HCT116 (cell line): ENCODE measurements around the gene GPR62. TPM values are rescaled to one million over a fixed set of nuclear protein-coding genes. Genes with fewer than 3 reads are reported as not detected.

Experiments
- ATAC-seq: fragments of 200-7000 bp; cut with Tn5 transposase; 2 replicates; pipeline ENCODE4 v1.9.1; 2020; ENCODE audit warnings: mild to moderate bottlenecking, moderate library complexity
- BruUV-seq: library from RNA; stranded (reverse); fragments of 400-500 nt; replicated peaks from 2 replicates; lab custom pipeline; 2021; lab: Mats Ljungman, UMichigan
- CTCF ChIA-PET: fragments of 300-600 bp; sonication (Branson Sonifier 250); formaldehyde crosslinking; loops from one replicate; lab custom pipeline; 2021; ENCODE audit warnings: antibody characterized with exemption; lab: Charles Lee
- POLR2A ChIA-PET: fragments of 300-600, 350-600 bp; sonication (Branson Sonifier 250); formaldehyde crosslinking; loops from one replicate; lab custom pipeline; 2021; ENCODE audit warnings: antibody characterized with exemption; lab: Charles Lee
- RAD21 ChIA-PET, 2 experiments: fragments of 300-600 bp; sonication (Branson Sonifier 250); formaldehyde crosslinking; loops; one replicate each; lab custom pipeline; 2023; ENCODE audit warnings: low total read pairs in 2 of 2; ENCODE audit not compliant: uncharacterized antibody in 2 of 2, unreplicated experiment in 2 of 2, low non-redundant PET in 1 of 2; lab: Charles Lee
- DNase-seq: peaks from one replicate; pipeline ENCODE4 v3.0.0-alpha.2; 2010; ENCODE audit warnings: low read depth, low spot score
- H2AFZ ChIP-seq: fragments of 200-600 bp; shearing (Covaris generic), sonication (generic); 2 replicates; pipeline ENCODE4 v1.6.1; 2017; ENCODE audit warnings: low read depth, mixed run types, mixed read lengths, antibody characterized with exemption, low read length; ENCODE audit not compliant: poor library complexity, severe bottlenecking
- H3K27ac ChIP-seq: 2 replicates; pipeline ENCODE4 v1.5.1; 2012; ENCODE audit warnings: low read depth, low read length
- H3K27me3 ChIP-seq: fragments of 200-600 bp; sonication (generic); 2 replicates; pipeline ENCODE4 v1.6.1; 2016; ENCODE audit warnings: mixed run types, low read length, mixed read lengths; ENCODE audit not compliant: insufficient read depth
- H3K36me3 ChIP-seq, 2 experiments: fragments of 200-500 bp in 1 of 2; fragments of 200-600 bp in 1 of 2; sonication (Bioruptor generic) in 1 of 2; sonication (generic) in 1 of 2; 2 replicates each; pipeline versions ENCODE4 v1.5.1 to v1.6.1; 2014 to 2016; ENCODE audit warnings: low read length in 2 of 2, inconsistent platforms in 1 of 2, mixed read lengths in 1 of 2, mixed run types in 1 of 2; ENCODE audit not compliant: insufficient read depth in 2 of 2, control insufficient read depth in 1 of 2
- H3K4me1 ChIP-seq, 2 experiments: fragments of 200-600 bp in 1 of 2; sonication (generic) in 1 of 2; 2 replicates each; pipeline versions ENCODE4 v1.5.1 to v1.6.1; 2012 to 2017; ENCODE audit warnings: low read length in 2 of 2, inconsistent platforms in 1 of 2, mild to moderate bottlenecking in 1 of 2, mixed read lengths in 1 of 2, mixed run types in 1 of 2, moderate library complexity in 1 of 2; ENCODE audit not compliant: insufficient read depth in 2 of 2, control insufficient read depth in 1 of 2
- H3K4me2 ChIP-seq: fragments of 200-600 bp; sonication (generic); 2 replicates; pipeline ENCODE4 v1.6.1; 2017; ENCODE audit warnings: mixed run types, low read length, mixed read lengths
- H3K4me3 ChIP-seq, 2 experiments: fragments of 200-600 bp in 1 of 2; sonication (generic) in 1 of 2; replicated peaks in 1 of 2; 2 replicates each; pipeline ENCODE4 v1.5.1; 2011 to 2016; ENCODE audit warnings: low read length in 2 of 2, control low read depth in 1 of 2, low read depth in 1 of 2, mild to moderate bottlenecking in 1 of 2, mixed read lengths in 1 of 2, mixed run types in 1 of 2
- H3K79me2 ChIP-seq: fragments of 200-600 bp; sonication (generic); 2 replicates; pipeline ENCODE4 v1.6.1; 2017; ENCODE audit warnings: mild to moderate bottlenecking, mixed run types, low read length, moderate library complexity, mixed read lengths; ENCODE audit not compliant: insufficient read depth
- H3K9ac ChIP-seq: fragments of 200-600 bp; sonication (generic); 2 replicates; pipeline ENCODE4 v1.6.1; 2016; ENCODE audit warnings: low read length, mixed read lengths
- H3K9me2 ChIP-seq: fragments of 200-600 bp; sonication (generic), shearing (Covaris generic); 2 replicates; pipeline ENCODE4 v1.6.1; 2017; ENCODE audit warnings: mixed run types, mild to moderate bottlenecking, moderate library complexity; ENCODE audit not compliant: insufficient read depth
- H3K9me3 ChIP-seq, 2 experiments: fragments of 200-500 bp in 1 of 2; fragments of 200-600 bp in 1 of 2; sonication (Bioruptor generic) in 1 of 2; sonication (generic) in 1 of 2; 2 replicates each; pipeline ENCODE4 v1.6.1; 2014 to 2017; ENCODE audit warnings: low read length in 2 of 2, mixed read lengths in 2 of 2, inconsistent platforms in 1 of 2, low read depth in 1 of 2, mild to moderate bottlenecking in 1 of 2, mixed run types in 1 of 2, moderate library complexity in 1 of 2; ENCODE audit not compliant: control insufficient read depth in 1 of 2, insufficient read depth in 1 of 2
- H4K20me1 ChIP-seq: fragments of 200-600 bp; sonication (generic), shearing (Covaris generic); 2 replicates; pipeline ENCODE4 v1.6.1; 2017; ENCODE audit warnings: mixed run types, mild to moderate bottlenecking, moderate library complexity; ENCODE audit not compliant: insufficient read depth
- CBX3 ChIP-seq: IDR thresholded peaks from 2 replicates; pipeline ENCODE4 v1.6.1; 2012; ENCODE audit warnings: low read depth
- EGR1 ChIP-seq: IDR thresholded peaks from 2 replicates; pipeline ENCODE4 v1.6.1; 2012; ENCODE audit warnings: low read depth
- ELF1 ChIP-seq: IDR thresholded peaks from 2 replicates; pipeline ENCODE4 v1.6.1; 2012; ENCODE audit warnings: low read depth, borderline replicate concordance
- EZH2 ChIP-seq: fragments of 200-600 bp; sonication (generic); IDR thresholded peaks from 2 replicates; pipeline ENCODE4 v1.6.1; 2017; ENCODE audit warnings: antibody characterized with exemption, mixed run types
- POLR2A ChIP-seq: IDR thresholded peaks from 2 replicates; pipeline ENCODE4 v1.7.0; 2011; ENCODE audit warnings: borderline replicate concordance; ENCODE audit not compliant: insufficient read depth, insufficient read length; ENCODE audit errors: extremely low read depth
- SIN3A ChIP-seq: IDR thresholded peaks from 2 replicates; pipeline ENCODE4 v1.6.1; 2012; ENCODE audit warnings: low read depth
- SRF ChIP-seq: IDR thresholded peaks from 2 replicates; pipeline ENCODE4 v1.6.1; 2012; ENCODE audit warnings: low read depth
- TCF7L2 ChIP-seq: IDR thresholded peaks from 2 replicates; pipeline ENCODE4 v1.7.0; 2011; ENCODE audit warnings: borderline replicate concordance, inconsistent platforms; ENCODE audit not compliant: insufficient read depth, insufficient read length; ENCODE audit errors: extremely low read depth
- intact Hi-C: fragments of 100-400 bp; cut with micrococcal nuclease; formaldehyde crosslinking; loops from 2 replicates; pipeline ENCODE4 v1.10.0; 2022
- total RNA-seq: library from RNA; stranded (reverse); gene quantifications from one replicate; pipeline ENCODE4 v1.2.1, GENCODE V29; 2021; ENCODE audit not compliant: unreplicated experiment

The GPR62 gene
- total RNA-seq, 1 experiment from 2014 or later: not detected

GRCh38 chr3:51943451-51944391 lies 11.5 kb upstream of the GPR62 start (continued):
- TF ChIP-seq SIN3A (no peak), TCF7L2 (no peak)

DNA sequence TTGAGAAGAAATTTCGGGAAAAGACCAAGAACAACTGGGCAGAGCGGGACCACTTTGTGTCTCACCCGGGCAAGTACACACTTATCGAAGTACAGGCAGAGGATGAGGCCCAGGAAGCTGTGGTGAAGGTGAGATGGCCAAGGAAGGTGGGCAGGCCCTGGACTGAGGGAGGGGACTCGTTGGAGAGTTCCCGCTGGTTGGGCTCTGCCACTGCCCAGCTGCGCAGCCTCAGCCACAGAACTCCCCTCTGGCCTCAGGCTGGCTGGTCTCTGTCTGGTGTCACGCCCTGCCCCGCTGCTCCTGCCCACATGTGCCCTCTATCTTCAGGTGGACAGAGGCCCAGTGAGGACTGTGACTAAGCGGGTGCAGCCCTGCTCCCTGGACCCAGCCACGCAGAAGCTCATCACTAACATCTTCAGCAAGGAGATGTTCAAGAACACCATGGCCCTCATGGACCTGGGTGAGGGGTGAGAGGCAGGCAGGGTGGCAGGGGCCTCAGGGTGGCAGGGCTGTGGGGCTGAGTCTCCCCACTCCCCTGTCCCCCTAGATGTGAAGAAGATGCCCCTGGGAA lies 10.6 kb upstream of the GPR62 start:
- no peak for DNase-seq

More for the DNA sequence above, 10.6 kb upstream of the GPR62 start:
- no peaks in the 10 kb centered on the region for H3K27me3 ChIP-seq
- CTCF ChIA-PET: no interaction called here
- POLR2A ChIA-PET: no interaction called here
- no peak overlapping the region for H3K4me2 ChIP-seq
- H3K4me3 ChIP-seq: no peak overlapping the region
- no peak overlapping the region for H3K9ac ChIP-seq
- peaks cover 22% of the 10 kb centered on the region for H3K79me2 ChIP-seq
- H3K27ac ChIP-seq: no peak overlapping the region
- intact Hi-C loops: loop anchor here (5.0 kb wide), 1 partner anchor 208 kb away; the partner anchor contains the start of gene POC1A
- H3K36me3 ChIP-seq: no peaks in the 10 kb centered on the region; a peak in 2 of 4 replicates
- no peaks in the 10 kb centered on the region for H3K9me2 ChIP-seq
- H3K4me1 ChIP-seq: peaks cover 23 to 29% of the 10 kb centered on the region in 2 experiments
- no peak overlapping the region for H2AFZ ChIP-seq
- H3K9me3 ChIP-seq: no peaks in the 10 kb centered on the region
- RAD21 ChIA-PET: no interaction called here
- no peak for TF ChIP-seq EGR1
- no peak for TF ChIP-seq CBX3
- no peak for TF ChIP-seq EZH2
- TF ChIP-seq SRF: no peak
- TF ChIP-seq POLR2A: no peak
- TF ChIP-seq ELF1: no peak
- ATAC-seq: no peak
- no TSS peak for BruUV-seq
- 0 out of 2 replicates have a peak, but pooled peaks cover 4% of the 10 kb centered on the region for H4K20me1 ChIP-seq
